Hepatic stellate cell (primary cell): ENCODE results near the gene PPP3CA.
"Not testable (repeated sequence)": the region's sequence is repeated elsewhere in the genome, so short reads cannot be mapped to it uniquely, and the experiment has no call there.

Source experiments
- DNase-seq: peaks from one replicate; pipeline ENCODE4 v3.0.0; 2011; ENCODE audit warnings: low spot score

PPP3CA gene

DNA sequence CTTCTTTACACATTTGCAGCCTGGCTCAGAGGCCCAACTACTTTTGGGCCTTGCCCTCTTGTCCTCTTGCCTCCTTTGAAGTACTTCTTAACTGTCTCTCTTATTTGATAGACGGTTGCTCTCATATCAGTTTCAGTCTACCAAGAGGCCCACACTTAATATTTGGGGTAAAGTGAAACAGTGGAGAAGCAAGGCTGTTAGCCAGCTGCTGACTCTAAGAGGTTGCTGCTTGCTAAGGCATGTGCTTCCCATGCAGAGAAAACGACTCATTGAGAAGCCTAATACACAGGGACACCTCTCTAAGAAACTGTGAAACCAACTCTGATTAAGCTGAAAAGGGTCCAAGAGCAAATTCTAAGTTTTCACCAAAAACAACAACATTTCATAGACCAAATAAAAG is 94.6 kb downstream of the PPP3CA start:
- DNase-seq: no peak

DNA sequence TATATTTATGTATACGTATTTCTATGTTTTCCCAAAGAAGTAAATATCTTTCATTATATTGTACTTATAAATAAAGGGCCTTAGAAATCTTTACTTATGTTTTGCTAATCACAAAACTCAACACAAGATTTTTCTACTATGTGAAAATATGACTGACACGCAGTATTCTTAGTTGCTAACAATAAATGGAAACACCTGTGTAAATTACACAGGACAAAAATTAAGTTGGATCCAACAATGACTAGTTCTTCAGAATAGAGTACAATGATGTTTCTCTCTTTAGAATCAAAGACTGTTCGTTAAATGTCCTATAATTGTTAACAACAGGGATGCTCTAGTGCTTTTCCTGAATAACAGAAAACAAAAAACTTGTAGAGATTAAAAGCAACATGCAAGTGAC is 96.1 kb downstream of the PPP3CA start:
- no peak for DNase-seq

DNA sequence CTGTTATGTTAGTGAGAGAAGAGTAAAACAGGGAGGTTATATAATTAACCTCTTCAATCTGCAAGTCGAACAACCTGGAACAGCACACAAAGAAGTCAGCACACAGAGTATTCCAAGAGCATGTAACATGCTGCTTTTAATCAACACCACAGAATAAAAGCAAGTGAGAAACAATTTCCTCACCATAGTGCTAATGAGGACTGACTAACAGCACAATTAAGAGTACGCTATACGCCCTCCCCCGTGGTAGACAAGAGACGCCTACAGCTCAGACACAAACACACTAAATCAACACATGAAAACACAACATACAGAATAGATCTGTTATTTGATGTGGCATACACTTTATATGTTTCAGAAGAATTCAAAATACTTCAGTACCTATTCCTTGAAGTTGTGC is 103.0 kb downstream of the PPP3CA start:
- no peak for DNase-seq

DNA sequence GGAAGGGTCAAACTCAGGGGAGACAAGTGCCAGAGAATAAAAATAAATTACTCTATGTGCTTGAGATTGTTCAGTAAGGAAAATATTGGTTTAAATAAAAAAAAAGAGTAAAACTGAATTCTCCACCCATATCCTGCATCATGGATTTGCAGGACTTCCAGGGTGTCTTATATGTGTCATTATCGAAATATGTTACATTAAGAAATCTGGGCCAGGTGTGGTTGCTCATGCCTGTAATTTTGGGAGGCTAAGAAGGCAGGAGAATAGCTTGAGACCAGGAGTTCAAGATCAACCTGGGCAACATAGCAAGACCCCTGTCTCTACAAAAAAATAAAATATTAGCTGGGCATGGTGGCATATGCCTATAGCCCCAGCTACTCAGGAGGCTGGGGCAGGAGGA is 104.9 kb downstream of the PPP3CA start:
- DNase-seq: no peak

DNA sequence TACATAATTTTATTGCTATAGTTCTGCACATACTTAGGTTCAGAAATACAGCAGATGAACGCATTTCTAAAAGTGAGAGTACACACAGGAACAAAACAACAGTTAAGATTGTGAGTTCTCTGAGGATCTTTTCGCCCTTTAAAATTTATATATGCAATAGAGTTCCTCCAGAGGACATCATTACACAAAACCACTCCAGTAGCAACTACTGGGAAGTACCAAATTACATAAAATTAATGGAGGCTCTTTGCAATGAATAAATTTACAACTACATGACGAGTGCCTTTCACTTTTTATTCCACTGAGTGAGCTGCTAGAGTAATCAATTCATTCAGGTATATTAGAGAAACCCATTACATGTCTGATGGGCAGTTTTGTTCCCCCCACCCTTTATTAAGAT is 107.2 kb downstream of the PPP3CA start:
- no peak for DNase-seq

DNA sequence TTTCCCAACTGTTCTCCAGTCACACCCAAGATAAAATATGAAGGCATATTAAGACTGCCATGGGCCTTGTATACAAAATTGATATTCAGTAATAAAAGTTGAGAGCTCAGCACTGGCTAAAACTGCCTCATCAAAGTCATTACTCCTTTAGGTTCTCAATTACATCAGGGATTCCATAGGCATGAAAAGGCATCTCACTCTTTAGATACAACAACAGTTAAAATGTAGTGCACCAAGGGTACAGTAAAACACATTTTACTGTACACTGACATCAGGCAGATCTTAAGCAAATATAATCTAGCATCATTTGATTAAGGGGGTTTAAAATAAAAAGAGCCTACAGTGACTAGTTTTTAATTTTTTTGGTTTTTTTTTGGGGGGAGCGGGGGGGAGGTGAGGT is 107.7 kb downstream of the PPP3CA start:
- DNase-seq: no peak

DNA sequence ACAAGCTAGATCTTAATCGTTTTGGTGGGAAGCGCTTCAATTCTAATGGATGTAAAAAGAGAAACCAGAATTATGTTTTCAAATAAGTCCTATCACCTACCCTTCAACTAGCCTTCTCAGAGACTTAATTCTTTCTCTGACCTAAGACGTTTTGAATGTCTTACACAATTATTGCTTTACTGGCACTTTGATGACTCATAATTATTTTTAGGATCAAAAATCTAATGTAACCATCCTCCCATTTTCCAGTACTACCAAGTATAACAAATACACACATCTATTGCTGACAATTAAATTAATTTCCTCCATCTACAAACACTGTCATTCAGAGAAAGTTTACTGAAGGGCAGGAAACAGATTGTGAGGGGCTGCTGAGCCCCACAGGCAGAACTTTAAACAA is 108.6 kb downstream of the PPP3CA start:
- no peak for DNase-seq

DNA sequence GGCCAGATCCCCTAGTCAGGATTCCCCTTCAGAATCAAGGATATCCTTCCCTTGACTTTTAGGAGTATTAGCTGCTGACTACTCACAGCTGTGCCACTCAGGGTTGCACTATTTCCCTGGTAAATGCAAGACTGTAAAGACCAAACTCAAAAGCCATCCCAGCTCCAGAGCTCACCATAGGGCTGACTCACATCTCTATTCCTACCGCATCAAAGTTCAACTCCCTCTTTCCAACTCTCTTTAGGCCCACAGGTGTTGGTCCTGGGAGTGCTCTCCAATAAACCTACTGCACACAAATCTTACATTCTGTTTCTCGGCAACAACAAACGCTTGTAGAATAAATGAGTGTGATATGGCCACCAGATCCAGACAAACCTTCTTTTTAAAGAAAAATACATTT is 109.6 kb downstream of the PPP3CA start:
- DNase-seq: no peak

DNA sequence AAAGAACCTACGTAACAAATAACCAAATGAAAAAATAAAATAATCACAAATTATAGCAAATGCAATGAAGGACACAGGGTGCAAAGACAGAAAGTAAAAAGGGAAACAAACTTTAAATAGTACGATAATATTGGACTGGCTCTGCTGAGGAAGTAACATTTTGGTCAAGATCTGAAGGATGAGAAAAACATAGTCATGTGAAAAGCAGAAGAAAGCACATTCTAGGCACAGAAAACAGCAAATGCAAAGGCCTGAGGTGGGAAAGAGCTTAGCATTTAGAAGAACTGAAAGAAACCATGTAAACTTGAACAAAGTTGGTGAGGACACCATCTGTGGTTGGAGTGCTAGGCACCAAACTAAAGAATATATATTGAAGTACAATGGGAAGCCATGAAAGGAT is 111.2 kb downstream of the PPP3CA start:
- DNase-seq: no peak

DNA sequence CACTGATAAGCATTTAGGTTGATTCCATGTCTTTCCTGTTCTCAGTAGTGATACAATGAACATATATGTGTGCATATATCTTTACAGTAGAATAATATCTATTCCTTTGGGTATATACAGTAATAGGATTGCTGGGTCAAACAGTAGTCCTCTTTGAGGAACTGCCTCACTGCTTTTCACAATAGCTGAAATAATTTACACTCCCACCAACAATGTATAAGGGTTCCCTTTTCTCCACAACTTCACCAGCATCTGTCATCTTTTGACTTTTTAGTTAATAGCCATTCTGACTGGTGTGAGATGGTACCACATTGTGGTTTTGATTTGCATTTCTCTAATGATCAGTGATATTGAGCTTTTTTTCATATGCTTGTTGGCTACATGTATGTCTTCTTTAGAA is 113.2 kb downstream of the PPP3CA start:
- DNase-seq: not testable (repeated sequence)

DNA sequence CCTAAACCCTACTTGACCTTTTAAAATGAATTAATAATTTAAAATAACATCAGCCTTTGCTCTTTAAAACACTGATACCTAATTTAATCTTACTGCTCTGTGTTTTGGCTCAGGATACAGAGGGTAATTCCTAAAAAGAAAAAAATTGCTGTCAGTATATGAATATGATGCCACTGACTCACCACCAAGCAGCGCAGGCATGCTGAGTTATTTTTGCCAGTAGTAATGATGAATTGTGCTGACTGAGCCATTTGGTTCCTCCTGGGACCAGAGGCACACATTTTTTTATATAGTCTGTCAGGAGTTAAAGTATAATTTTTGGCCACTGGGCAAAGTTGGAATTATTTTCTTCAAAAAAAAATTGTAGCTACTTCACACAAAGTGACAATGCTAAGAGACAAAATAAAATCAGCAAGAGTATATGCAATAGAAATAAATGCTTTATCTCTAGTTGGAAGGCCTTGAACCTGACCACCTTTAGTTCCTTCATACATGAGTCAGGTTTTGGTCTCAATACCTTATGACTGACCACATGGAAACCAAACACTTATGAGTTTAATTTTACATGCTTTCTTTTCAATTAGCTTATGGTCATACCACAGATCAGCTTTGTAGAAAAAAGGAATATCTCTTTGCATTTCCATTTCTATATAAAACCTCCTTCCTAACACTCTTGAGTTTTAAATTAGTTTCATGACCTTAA is 115.1 kb downstream of the PPP3CA start:
- DNase-seq: peak; percentile 6

DNA sequence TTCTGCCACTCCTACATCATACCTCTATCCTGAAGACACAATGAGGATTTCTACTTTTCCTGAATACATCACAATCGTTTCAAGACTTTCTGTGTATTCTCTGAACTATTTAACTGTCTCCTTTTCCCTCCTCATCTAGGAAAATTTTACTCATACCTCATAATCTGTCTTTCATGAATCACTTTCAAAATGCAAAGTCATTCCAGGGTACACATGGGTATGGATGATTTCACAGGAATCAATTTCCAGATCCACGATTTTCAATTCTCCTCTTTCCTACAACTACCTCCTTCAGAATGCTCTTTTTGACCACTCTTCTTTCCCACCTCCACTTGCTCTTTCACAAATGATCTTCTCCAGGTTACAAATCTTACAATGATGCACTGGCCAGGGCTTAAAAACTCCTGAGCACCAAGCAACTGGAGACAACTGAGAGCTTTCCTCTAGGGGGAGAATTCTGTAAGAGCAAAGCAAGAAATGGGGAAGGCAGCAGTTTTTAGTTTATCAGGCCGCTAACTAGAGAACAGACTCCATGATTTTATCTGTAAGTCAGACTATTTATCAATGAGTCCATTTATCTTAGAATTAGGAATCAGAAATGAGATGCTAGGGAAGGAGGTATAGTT is 116.4 kb downstream of the PPP3CA start:
- no peak for DNase-seq

DNA sequence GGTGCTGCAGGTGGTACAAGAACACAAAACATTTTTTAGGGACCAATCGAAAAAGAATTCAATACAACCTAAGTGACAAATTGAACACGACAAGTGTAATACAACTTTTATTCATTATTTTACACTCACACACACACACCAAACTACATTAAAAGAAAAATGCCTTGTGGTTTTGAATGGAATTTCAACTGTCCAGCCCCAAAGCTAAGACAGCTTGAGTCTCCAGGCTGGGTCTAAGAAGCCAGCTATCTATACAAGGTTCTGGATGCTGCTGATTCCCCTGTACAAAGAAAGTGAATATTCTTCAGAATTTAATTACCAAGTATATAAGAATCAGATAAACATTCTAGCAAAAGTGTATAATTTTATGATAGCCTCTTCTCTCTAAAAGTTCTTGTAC is 118.2 kb downstream of the PPP3CA start:
- DNase-seq: no peak

DNA sequence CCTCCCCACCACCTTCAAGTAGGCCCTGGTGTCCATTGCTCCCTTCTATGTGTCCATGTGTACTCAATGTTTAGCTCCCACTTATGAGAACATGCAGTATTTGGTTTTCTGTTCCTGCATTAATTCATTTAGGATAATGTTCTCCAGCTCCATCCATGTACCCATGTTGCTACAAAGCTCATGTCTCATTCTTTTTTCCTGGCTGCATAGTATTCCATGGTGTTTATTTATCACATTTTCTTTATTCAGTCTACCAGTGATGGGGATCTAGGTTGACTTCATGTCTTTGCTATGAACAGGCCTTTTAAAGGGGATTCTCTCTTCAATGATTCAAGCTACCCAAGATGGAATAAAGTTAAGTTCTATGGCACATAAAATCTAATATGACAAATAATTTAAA is 119.6 kb downstream of the PPP3CA start:
- no peak for DNase-seq

DNA sequence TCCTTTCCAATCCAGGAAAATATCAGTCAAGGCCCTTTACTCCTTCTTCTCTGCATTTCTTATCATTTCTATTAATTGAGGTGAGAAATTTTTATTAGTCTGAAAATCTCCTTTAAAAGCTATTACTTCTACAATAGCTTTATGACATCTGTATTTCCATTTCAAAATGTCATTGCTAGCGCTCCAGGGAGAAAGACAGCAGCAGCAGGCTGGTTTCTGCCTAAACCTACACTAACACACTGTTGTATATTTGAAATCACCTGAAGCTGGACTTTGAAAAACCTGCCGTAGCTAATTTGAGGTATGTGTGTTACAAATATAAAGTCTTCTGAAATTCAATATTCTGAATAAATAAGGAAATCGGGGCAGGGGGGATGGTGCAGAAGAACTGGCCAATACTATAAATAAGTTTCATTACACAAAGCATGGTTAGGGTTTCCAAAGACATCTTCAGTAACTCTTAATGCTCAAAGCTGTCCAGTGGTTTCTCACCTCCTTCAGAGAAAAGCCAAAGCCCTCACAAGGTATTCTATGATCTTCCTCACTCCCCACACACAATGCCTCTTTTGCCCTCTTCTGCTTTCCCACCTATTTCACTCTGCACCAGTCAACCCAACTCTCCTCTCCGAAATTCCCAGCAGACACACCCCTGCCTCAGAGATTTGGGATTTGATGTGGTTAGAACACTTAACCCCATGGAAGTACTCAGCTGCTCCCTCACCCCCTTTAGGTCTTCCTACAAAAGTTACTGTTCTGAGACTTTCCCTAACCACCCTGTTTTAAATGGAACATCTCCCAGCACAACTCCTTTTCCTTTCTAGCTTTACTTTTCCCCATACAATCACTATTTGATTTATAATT is 122.7 kb downstream of the PPP3CA start:
- DNase-seq: no peak

DNA sequence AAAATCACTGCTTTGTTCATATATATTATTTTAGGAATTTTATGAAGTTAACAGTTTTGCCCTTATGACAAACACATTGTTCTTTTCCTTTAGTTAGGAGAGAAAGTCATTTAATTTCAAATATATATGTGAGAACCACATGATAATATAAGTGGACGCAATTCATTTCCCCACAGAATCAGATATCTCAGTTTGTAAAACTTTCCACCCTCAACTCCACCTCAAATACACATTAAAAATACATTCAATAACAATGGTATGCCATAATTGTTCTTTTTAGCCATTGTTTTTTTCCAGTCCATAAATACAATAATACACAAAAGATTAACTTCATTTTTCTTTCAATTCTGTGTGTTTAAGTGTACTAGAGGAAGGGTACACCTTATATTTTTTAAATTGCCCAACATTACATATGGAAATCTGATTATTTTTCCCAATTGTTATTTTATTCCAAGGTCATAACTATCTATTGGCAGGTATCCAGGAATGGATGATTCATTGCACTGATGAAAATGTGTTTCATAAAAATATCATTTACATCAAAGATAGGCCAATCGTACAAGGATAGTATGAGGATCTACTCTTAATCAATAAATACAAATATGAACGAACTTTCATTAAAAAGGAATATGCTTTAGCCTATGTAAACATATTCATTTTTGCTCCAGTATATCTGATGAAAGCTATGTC is 125.0 kb downstream of the PPP3CA start:
- no peak for DNase-seq

DNA sequence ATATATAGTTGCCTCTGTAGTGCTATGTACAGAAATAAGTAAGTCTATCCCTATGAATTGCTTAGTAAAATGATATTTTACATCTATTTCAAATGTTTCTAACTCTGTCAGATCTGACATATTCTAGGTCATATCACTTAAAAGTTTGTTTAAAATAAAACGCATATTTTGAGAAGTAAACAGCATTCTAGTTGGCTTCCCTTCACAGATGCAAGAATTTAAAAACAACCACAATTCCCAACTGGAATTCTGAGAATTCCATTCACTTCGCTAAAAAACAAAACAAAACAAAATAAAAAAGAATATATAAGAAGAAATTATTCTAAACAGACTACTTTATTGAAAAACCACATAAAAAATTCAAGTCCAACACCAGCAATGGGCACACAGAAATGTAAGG is 126.0 kb downstream of the PPP3CA start:
- no peak for DNase-seq

DNA sequence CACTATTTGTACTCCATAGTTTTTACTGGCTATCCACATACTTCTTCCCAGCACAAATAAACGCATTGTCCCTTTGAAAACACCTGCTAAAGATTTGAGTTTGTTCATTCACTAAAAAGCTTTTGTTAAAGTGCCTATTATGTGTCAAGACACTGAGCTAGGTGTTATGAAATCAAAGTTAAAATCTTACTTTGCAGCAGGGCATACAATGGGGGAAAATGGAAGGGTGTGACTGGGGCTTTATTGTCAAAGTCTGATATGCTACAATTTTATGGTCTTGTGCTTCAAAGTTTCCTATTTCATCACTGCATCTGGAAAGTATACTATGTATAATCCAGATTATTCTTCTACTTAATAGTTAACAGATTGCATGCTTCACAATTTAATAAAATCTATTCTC is 128.4 kb downstream of the PPP3CA start:
- no peak for DNase-seq

DNA sequence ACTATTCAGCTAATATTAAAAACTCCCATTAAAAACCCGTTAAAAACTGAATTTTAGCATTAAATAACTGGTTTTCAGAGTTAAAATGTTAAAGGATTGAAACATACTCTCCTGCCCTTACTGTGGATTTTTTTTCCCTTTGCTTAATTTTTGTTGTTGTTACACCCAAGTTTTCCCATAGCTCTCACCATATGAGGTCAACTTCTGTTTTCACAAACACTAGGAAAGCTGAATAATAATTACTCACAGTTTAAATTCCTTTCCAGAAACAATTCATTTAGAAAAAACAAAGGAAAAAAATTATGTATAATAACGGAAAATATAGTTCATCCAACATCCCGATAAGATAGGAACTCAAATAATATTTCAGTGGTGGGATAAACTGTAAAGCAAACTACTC is 129.0 kb downstream of the PPP3CA start:
- no peak for DNase-seq

DNA sequence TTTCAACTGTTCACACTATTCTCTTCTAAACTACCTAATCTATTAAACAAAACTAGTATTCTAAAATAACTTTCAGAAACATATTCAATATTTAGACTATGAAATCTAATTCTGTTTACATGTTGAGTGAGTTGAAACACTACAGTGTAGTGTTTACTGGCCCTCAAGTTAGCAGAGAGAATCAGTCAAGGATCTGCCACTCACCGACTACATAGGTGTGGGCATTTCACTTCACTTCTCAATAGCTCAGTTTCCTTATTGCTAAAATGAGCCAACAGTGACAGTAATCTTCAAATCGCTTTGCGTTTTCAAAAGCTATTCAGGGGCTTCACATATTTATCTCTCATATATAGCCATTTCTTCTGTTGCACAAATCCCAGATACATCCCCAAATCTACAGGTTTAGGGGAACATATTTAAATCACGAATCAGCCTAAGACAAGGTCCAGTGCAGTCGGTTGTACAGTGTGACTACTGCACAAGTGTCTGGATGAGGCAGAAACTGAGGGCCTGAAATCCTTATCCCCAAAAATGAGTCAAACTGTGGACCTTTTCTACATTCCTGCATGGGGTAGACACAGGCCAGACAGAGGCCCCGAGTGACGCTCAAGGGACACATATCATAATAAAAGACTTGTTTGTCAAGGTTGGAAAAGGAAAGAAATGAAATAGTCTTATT is 129.8 kb downstream of the PPP3CA start:
- no peak for DNase-seq

DNA sequence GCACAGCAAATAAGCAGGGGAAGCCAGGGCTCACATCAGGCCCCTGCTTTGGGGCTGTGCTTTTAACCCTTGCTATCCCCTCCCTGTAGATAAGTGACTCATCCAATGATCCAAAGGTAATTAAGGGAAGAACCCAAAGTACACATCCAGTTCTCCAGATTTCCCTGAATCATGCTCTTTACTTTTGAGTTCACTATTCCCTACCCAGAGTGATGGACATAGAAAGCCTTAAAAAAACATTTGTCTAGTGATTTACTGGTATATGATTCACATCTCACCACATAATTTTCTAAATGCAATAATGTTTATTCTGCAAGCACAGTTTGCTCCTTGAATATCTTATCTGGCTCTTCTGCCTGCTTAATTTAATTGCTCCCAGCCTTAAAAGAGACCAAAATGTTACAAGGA is 136.2 kb downstream of the PPP3CA start:
- no peak for DNase-seq

DNA sequence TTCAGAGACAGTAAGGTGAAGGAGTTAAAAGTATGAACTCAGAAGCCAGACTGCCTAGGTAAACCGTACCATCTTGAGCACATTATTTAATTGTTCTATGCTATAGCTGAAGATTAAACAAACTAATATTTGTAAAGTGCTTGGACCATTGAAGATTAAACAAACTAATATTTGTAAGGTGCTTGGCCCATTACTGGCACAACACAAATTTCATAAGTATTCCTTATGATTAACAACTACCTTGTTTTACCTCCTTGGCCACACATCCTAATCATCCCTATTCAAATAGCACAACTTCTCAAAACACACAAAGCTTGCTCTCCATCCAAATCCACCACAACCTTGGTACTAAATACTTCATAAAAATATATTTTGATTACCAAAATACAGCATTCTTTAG is 137.0 kb downstream of the PPP3CA start:
- no peak for DNase-seq
